Melanocyte of skin (primary cell): ENCODE measurements around the gene CHCHD1. TPM values are rescaled to one million over a fixed set of nuclear protein-coding genes. Genes with fewer than 3 reads are reported as not detected.

Experiments
- small RNA-seq, 2 donors: library from RNA; depleted of rRNA; stranded (forward); fragments of <200 nt; gene quantifications; one replicate each; pipeline ENCODE3, GENCODE V24; 2012
- total RNA-seq, 2 donors: library from RNA; depleted of rRNA; stranded (reverse); fragments of >200 nt; gene quantifications; 2 replicates each; pipeline ENCODE4 v1.2.3, GENCODE V29; 2012

CHCHD1 gene
- 10 to 100 TPM; 16.2 to 24.3 TPM for total RNA-seq

DNA sequence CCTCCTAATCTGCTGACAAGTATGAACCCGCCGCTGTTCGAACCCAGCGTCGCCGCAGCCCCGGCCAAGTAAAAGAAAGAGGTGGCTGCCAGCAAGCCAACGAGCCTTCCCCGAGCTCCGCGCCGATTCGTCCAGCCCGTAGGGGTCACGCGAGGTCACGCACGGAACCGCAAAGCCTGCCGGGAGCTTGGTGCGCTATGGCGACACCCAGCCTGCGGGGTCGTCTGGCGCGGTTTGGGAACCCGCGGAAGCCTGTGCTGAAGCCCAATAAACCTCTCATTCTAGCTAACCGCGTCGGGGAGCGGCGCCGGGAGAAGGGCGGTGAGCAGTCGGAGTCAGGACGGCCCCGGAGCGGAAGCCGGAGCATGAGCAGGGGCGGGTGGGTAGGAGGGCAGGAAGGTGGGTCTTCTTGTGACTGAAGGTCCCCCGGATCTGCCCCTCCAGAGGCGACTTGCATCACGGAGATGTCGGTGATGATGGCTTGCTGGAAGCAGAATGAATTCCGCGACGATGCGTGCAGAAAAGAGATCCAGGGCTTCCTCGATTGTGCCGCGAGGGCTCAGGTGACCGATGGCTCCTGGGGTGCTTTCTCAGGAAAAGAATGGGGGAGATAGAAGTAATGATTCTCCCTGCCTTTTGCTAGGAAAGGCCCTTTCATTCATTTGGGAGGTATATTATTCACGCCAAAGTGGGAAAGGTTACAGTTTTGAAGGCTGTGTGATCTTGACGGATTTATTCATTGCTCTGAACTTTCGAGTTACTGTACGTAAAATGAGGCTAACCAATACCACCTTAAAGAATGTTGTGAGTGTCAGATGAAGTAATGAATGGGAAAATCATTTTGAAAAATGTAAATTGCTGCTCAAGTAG, at the start of gene CHCHD1:
TSS of gene CHCHD1 (plus strand) at position 170 of the 870 bp plus-strand sequence. CDS start at position 198, 28 bp downstream.

DNA sequence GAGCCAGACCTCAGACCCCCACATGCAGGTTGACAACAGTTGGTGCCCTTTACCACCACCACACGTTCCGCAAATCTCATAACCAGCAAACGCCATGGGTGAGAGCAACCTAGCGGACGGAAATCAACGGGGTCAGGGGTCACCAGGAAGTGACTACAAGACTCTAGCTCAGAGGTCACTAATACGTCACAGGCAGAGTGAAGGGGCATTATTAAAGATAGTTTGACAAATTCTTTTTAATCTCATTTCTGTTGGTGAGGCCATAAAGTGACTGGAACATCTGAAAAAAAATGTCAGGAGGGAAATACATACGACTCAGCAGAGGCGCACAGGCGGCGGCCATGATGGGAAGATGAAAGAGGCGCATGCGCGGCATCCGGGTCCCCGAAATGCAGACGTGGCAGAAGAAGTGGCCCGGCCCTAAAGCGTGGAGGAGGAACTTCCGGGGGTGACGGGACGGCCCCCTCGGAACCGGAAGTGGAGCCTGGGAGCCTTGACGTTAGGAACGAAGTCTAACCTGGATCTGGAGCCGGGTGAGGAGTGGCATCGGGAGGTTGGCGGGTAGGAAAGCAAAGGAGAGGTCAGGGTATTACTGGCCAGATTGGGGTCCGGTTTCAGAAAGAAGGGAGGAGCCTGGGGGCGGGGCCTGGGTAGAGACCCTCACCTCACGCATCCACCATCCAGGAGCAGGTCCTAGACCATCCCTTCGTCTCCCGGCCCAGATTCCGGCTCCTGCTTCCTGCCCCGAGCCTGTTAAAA, 37.8 kb upstream of the CHCHD1 start, which contains the start of gene SEC24C:
TSS of gene SEC24C (plus strand) at position 468 of the 759 bp plus-strand sequence. CDS start 2,461 bp downstream, outside the sequence.

GRCh38 chr10:73785211-73785720, 3.4 kb downstream of the CHCHD1 start, which contains the start of gene ZSWIM8:
Gene ZSWIM8 (plus strand): TSS chr10:73785606. CDS start chr10:73785879, 273 bp downstream.

Small RNAs within 50 kb of the gene (small RNA-seq; reads per million reads assigned to genes)
- gene AC022400.4 (0 reads per million in 2 donors), gene AC022400.9 (0 reads per million in 2 donors), gene ZSWIM8-AS1 (0 reads per million in 2 donors)

Other genes starting within 250 kb of the CHCHD1 start
- 100 to 1,000 TPM in 1 of 2 donors, 10 to 100 TPM in 1; 95.6 to 111 TPM for gene USP54, start 190.7 kb upstream of the CHCHD1 start, total RNA-seq
- gene MYOZ1, start 140.6 kb upstream of the CHCHD1 start, total RNA-seq, result not detected
- not detected for gene SYNPO2L, start 126.0 kb upstream of the CHCHD1 start, total RNA-seq
- 1 to 10 TPM; 1.0 to 2.0 TPM for gene AGAP5, start 83.9 kb upstream of the CHCHD1 start, total RNA-seq
- 10 to 100 TPM; 46.6 to 49.6 TPM for gene SEC24C, start 37.7 kb upstream of the CHCHD1 start, total RNA-seq
- 10 to 100 TPM; 59.6 to 77.4 TPM for gene ZSWIM8, start 3.6 kb downstream of the CHCHD1 start, total RNA-seq
- 1 to 10 TPM; 5.7 to 7.6 TPM for gene NDST2, start 29.6 kb downstream of the CHCHD1 start, total RNA-seq
- 10 to 100 TPM; 12.7 to 14.5 TPM for gene CAMK2G, start 92.5 kb downstream of the CHCHD1 start, total RNA-seq
- gene PLAU, start 129.1 kb downstream of the CHCHD1 start, total RNA-seq, result under 1 TPM; 0.33 to 0.69 TPM
- 10 to 100 TPM; 61.6 to 74.6 TPM for gene VCL, start 216.1 kb downstream of the CHCHD1 start, total RNA-seq